AG20443 (cell line): ENCODE data around the gene GOLGA6A.
"Not testable (repeated sequence)": the region's sequence is repeated elsewhere in the genome, so short reads cannot be mapped to it uniquely, and the experiment has no call there.

ENCODE experiments used
- DNase-seq: peaks from one replicate; pipeline ENCODE4 v3.0.0; 2012; ENCODE audit warnings: low spot score, mixed read lengths

The GOLGA6A gene

DNA sequence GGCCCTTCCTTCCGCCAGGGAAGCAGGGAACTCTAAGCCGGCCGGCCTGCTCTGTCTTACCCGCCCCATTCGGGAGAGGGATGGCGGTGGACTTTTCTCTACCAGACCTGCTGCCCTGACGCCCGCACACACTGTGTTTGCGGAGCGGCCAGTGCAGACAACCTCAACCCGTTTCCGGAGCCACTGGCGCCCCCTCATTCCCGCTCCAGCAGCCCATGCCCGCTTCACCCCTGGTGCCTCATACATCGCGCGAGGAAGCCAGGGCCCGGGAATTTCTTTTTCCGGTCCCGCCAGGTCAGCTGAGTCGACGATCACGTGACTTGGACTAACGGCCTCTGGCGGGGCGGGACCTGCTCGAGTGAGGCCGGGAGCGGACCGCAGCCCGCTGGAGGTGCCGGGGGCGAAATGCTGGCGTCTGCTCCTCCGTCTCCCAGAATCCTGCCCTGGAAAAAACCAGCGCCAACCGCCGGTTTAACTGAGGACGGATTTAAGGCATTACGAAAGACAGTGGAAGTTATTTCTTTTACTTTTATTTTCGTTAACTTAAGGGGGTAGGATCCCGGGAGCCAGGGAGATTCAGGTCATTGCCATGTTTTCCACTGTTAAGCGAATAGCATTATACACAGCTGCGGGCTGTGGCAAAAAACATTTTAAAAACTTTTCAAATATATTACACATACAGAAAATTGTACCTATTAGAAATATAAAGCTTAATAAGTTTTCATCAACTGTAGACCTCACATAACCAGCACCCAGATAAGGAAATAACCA lies 17.8 kb upstream of the GOLGA6A start:
- peak; percentile 94 for DNase-seq

DNA sequence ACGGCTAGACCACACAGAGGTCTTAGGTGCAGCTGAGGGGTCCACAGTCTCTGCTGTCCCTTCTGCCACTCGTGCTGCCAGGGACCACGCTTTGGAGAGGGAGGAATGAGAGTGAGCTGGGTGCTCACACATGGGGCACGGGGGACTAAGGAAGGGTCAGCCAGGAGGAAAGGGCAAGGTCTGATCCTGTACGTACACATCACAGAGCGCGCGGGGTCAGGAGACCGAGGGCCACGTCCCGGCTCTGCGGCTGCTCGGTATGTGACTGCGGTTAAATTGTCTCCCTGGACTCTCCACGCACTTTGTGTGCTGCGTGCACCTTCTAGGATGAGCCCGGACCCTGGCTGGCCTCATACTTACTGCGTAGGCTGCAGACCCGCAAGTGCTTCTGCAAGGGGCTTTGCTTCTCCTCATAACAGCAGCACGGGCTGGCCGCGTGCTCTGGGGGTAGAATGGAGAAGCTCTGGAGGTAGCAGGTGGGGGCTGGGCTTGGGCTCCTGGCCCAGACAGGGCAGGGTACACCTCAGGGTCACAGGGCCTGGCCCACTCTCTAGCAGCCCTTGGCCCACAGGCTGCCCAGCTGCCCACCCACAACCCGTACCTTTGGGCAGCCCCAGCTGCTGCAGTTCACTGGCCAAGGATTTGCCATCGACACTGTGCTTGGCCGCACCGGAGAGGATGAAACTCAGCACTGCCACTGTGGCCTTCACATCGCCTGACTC lies 14.6 kb upstream of the GOLGA6A start:
- not testable (repeated sequence) for DNase-seq

GRCh38 chr15:74095610-74096009 lies 13.3 kb upstream of the GOLGA6A start:
- DNase-seq: not testable (repeated sequence)

DNA sequence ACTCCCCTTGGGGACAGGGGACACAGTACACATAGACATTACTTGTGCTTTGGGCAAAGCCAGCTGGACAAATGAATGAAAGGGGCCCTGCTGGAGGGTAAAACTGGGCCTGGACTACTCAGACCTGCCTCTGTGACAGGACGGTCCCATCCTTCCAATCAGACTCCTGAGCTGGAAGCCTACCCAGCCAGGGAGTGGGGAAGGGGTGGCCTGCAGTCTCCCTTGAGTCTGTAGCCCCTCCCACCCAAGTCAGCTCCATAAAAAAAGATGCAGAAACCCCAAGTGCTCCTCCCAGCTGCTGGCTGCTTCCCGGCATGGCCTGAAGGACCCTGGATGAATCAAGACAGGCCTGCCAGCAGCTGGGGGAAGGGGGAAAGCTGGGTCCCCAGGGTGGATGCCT lies 12.2 kb upstream of the GOLGA6A start:
- DNase-seq: not testable (repeated sequence)

GRCh38 chr15:74075781-74076180 lies 6.6 kb downstream of the GOLGA6A start:
- DNase-seq: not testable (repeated sequence)

- not testable (repeated sequence) for DNase-seq
These were observed 9.6 kb downstream of the GOLGA6A start for GRCh38 chr15:74072614-74073337.

GRCh38 chr15:74072132-74072531 lies 10.2 kb downstream of the GOLGA6A start:
- DNase-seq: not testable (repeated sequence)

DNA sequence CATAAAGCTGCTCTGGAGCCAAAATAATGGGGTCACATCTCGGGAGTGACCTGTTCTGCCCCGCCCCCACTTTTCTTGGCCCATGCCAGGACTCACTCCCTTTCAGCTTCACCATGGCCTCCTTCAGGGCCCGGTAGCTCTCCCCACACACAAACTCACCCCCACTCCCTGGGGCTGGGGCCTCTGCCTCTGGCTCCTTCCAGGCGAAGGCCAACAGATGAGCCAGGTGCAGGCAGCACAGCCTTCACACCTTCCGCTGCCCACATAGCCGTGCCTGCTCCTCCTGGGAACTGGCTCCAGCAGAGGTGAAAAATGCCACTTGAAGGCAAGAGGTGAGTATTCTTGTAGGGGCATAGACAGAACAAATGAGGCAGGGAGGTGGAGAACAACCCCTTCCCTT lies 10.7 kb downstream of the GOLGA6A start:
- not testable (repeated sequence) for DNase-seq

- not testable (repeated sequence) for DNase-seq
These were observed 16.5 kb downstream of the GOLGA6A start for GRCh38 chr15:74065684-74066411.

GRCh38 chr15:74064822-74065221 lies 17.5 kb downstream of the GOLGA6A start:
- DNase-seq: not testable (repeated sequence)

DNA sequence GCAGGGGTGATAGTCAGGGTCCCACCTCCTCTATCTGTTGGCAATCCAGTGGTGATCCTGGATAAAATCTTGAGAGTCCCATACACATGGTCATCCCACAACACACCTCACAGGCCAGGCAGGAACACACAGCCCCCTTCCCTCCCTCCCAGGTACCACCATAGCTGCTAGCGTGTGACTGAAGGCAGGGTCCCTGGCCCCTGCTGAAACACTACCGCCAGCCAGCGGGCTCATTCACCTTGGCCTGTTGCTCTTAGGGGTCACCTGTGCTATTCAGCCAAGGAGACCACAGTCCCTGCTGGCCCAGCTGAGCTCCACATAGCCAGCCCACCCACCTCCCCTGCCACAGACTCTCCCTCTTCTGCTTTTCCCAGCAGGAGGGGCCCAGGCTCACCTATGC lies 18.2 kb downstream of the GOLGA6A start:
- DNase-seq: not testable (repeated sequence)

DNA sequence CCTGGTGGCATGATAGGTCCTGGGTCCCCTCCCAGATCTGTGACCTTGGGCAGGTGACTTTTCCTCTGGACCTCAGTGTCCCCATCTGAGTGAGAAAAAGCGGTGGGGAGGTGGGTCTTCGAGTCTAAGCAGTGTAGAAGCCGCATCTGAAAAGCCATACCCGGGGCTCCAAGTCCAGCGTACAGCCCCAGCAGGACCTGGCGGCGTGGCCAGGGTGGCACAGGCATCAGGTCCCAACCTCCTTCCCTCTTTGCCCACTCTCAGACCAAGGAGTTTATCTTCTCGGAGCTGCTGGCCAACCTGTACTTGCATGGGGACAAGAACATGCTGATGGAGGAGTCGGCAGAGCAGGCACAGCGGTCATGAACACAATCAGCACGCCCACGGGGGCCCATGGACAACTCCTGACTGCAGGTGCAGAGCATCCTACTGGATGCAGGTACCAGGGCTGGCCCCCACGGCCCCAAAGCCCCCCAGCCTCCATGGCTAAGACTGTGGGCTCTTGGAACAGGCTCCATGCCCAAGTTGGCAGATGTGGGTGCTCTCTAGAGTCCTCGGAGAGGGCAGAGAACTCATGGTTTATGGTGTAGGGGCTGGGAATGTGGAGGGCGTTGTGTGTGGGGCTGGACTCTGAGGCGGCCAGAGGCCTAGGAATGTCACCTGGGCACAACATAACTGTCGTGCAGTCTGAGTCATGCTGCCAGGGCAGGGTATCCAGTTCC lies 18.8 kb downstream of the GOLGA6A start:
- DNase-seq: not testable (repeated sequence)

- DNase-seq: no peak
These were observed 19.7 kb downstream of the GOLGA6A start for GRCh38 chr15:74062671-74063070.

- DNase-seq: no peak
These were observed 20.1 kb downstream of the GOLGA6A start for GRCh38 chr15:74062236-74062635.

GRCh38 chr15:74060251-74060650 lies 22.1 kb downstream of the GOLGA6A start:
- DNase-seq: no peak

DNA sequence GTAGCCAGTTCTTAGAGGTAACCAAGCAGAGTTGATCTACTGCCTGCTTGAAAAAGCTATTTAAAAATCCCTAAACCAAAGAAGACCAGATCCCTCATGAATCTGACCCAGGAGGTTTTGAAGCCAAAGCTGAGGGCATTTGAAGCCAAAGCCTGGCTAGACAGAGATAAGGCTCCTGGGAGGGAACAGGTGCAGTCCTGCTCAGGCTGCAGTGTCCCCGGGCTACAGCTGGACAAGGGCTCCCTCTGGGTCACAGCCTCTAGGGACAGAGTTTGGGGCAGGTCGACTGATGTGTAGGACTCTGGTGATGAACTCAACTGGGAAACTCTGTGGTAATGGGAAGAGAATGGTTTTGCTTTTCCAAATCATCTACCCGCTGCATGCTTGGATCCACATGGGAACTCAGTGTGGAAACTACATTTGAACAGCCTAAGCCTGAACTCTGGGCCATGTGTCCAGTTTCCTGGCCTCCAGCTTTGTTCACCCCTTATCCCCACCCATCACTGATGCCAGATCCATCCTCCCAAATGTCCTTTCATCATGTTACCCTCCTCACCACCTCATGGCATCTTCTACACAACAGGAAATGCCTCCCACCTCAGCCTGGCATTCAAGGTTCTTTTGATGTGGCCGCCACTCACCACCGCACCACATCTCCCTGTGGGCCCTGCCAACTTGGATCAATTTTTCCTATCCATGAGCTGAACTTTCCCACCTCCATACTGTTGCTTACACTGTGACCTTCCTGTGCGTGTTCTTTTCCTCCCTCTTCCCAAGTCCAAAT lies 23.1 kb downstream of the GOLGA6A start:
- not testable (repeated sequence) for DNase-seq

- DNase-seq: not testable (repeated sequence)
These were observed 26.0 kb downstream of the GOLGA6A start for GRCh38 chr15:74056330-74056729.

GRCh38 chr15:74055804-74056203 lies 26.5 kb downstream of the GOLGA6A start:
- DNase-seq: no peak

DNA sequence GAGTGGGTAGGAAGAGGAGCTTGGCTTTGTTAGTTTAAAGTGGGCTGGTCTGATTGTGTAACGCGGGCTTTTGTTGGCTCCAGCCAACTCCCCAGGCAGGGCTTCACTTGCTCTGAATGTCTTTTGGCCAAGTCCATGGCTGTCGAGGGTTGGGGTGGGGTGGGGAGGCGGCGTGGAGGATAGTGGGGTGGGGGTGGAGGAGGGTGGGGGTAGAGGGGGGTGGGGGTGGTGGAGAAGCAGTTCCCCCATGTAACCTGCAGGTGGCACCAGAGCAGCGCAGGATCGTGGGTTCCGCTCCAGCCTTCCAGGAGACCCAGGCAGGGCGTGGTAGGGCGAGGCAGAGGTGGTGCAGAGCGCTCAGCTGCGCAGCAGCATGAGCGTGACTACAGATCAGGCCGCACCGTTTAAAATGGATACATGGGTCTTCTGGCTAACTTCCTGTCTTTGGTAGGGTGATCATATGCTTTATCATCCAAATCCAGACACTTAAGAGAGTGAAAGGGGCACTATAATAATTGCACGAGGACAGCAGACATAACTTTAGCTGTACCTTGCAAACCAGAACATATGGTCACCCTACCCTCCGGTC lies 28.3 kb downstream of the GOLGA6A start:
- peak; percentile 92 for DNase-seq

GRCh38 chr15:74053517-74053916 lies 28.8 kb downstream of the GOLGA6A start:
- DNase-seq: no peak
